MCF 10A (cell line): ENCODE results near the gene NR5A2. TPM values are rescaled to one million over a fixed set of nuclear protein-coding genes. Genes with fewer than 3 reads are reported as not detected.

ENCODE experiments used
- BruUV-seq: library from RNA; stranded (reverse); fragments of 400-500 nt; replicated peaks from 2 replicates; lab custom pipeline; 2021; lab: Mats Ljungman, UMichigan
- CTCF ChIA-PET: fragments of 300-600 bp; sonication (Branson Sonifier 250); formaldehyde crosslinking; extraction: SDS; loops from one replicate; lab custom pipeline; 2021; ENCODE audit warnings: antibody characterized with exemption, inconsistent platforms; lab: Yijun Ruan, JAX
- POLR2A ChIA-PET: fragments of 300-600, 350-650 bp; sonication (Branson Sonifier 250); formaldehyde crosslinking; extraction: SDS; loops from one replicate; lab custom pipeline; 2020; ENCODE audit warnings: antibody characterized with exemption, inconsistent platforms; lab: Yijun Ruan, JAX
- DNase-seq: peaks from one replicate; pipeline ENCODE4 v3.0.0-alpha.2; 2018; ENCODE audit not compliant: unreplicated experiment
- H3K27ac Mint-ChIP-seq: one replicate; pipeline ENCODE4 v1.8.0; 2022; ENCODE audit warnings: mild to moderate bottlenecking, low read depth, mixed read lengths; ENCODE audit not compliant: unreplicated experiment
- H3K27me3 Mint-ChIP-seq: one replicate; pipeline ENCODE4 v1.8.0; 2022; ENCODE audit warnings: mixed read lengths; ENCODE audit not compliant: insufficient read depth, unreplicated experiment
- H3K36me3 Mint-ChIP-seq: one replicate; pipeline ENCODE4 v1.8.0; 2022; ENCODE audit warnings: mild to moderate bottlenecking, moderate library complexity, mixed read lengths; ENCODE audit not compliant: insufficient read depth, unreplicated experiment
- H3K4me1 Mint-ChIP-seq: one replicate; pipeline ENCODE4 v1.8.0; 2022; ENCODE audit warnings: mixed read lengths; ENCODE audit not compliant: insufficient read depth, unreplicated experiment
- H3K4me3 Mint-ChIP-seq: one replicate; pipeline ENCODE4 v1.8.0; 2022; ENCODE audit warnings: mild to moderate bottlenecking, moderate library complexity, mixed read lengths; ENCODE audit not compliant: unreplicated experiment
- H3K9me3 Mint-ChIP-seq: one replicate; pipeline ENCODE4 v1.8.0; 2022; ENCODE audit warnings: mixed read lengths; ENCODE audit not compliant: unreplicated experiment
- CTCF ChIP-seq: fragments of 200-600 bp; IDR thresholded peaks from one replicate; pipeline ENCODE4 v1.8.0; 2022; ENCODE audit warnings: antibody characterized with exemption, mild to moderate bottlenecking; ENCODE audit not compliant: unreplicated experiment
- intact Hi-C: fragments of 100-400 bp; cut with micrococcal nuclease; formaldehyde crosslinking; loops from 2 replicates; pipeline ENCODE4 v1.14.1; 2022
- total RNA-seq: library from RNA; stranded (reverse); gene quantifications from 2 replicates; pipeline ENCODE4 v1.2.3, GENCODE V29; 2022

Gene NR5A2
- total RNA-seq, 1 experiment from 2014 or later, result 0.09 TPM

GRCh38 chr1:200147742-200148141 lies 120.2 kb downstream of the NR5A2 start:
- intact Hi-C loops, result no loop called here
- ChIA-PET CTCF (interaction anchor here (0.9 to 1.4 kb wide), 2 partner anchors 11 to 128 kb away, joined by 3 to 4 read pairs; no protein-coding TSS in a partner anchor), POLR2A (no interaction called here)
- peaks cover 12% of the 10 kb centered on the region for H3K4me1 Mint-ChIP-seq
- no peak for DNase-seq
- H3K36me3 Mint-ChIP-seq, result no peaks in the 10 kb centered on the region
- H3K9me3 Mint-ChIP-seq, result no peaks in the 10 kb centered on the region
- no peak for TF ChIP-seq CTCF
- H3K4me3 Mint-ChIP-seq, result no peak overlapping the region
- H3K27me3 Mint-ChIP-seq, result no peaks in the 10 kb centered on the region
- H3K27ac Mint-ChIP-seq, result no peak overlapping the region
- no TSS peak for BruUV-seq

- H3K27ac Mint-ChIP-seq, result peak overlapping the region; percentile 10
- H3K27me3 Mint-ChIP-seq, result no peaks in the 10 kb centered on the region
- no TSS peak for BruUV-seq
- POLR2A ChIA-PET, result interaction anchor here (0.6 to 1.6 kb wide), 4 partner anchors 11 to 96 kb away, joined by 3 to 5 read pairs (median 3); no protein-coding TSS in a partner anchor
- no peaks in the 10 kb centered on the region for H3K9me3 Mint-ChIP-seq
- H3K36me3 Mint-ChIP-seq, result no peaks in the 10 kb centered on the region
- DNase-seq, result no peak
- CTCF ChIA-PET, result interaction anchor here (0.5 to 2.6 kb wide), 6 partner anchors 11 to 340 kb away, joined by 3 to 11 read pairs (median 4); no protein-coding TSS in a partner anchor
- no peak for TF ChIP-seq CTCF
- peaks cover 19% of the 10 kb centered on the region for H3K4me1 Mint-ChIP-seq
- intact Hi-C loops, result no loop called here
- H3K4me3 Mint-ChIP-seq, result no peak overlapping the region
Measured at GRCh38 chr1:200150006-200150405, 122.5 kb downstream of the NR5A2 start.

DNA sequence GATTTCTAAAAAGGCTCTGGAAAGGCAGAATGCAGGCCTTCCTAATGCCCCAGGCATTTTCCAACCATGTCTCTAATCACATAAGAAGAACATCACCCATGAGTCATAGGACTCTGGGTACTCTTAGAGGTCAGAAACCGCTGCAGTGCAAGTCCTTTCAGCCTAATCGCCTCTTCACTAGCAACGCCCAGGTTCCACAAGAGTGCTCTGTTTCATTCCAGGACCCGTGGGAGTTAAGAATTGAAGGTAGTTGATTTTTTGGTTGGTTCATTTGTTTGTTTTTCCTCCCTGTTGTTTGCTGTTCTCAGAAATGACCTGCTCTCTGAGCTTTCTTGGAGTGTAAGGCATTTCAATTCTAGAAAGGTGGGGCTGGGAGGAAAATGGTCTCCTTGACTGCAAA lies 123.2 kb downstream of the NR5A2 start:
- no peaks in the 10 kb centered on the region for H3K27me3 Mint-ChIP-seq
- no peaks in the 10 kb centered on the region for H3K36me3 Mint-ChIP-seq
- peak; percentile 90 for DNase-seq
- intact Hi-C loops, result no loop called here
- peaks cover 19% of the 10 kb centered on the region for H3K4me1 Mint-ChIP-seq
- ChIA-PET POLR2A (interaction anchor here (0.6 to 1.6 kb wide), 3 partner anchors 10 to 126 kb away, joined by 3 to 5 read pairs (median 3); no protein-coding TSS in a partner anchor), CTCF (interaction anchor here (0.9 to 2.6 kb wide), 5 partner anchors 10 to 158 kb away, joined by 3 to 11 read pairs (median 4); no protein-coding TSS in a partner anchor)
- no peak overlapping the region for H3K4me3 Mint-ChIP-seq
- no peak for TF ChIP-seq CTCF
- H3K27ac Mint-ChIP-seq, result peak overlapping the region; percentile 10
- BruUV-seq, result no TSS peak
- H3K9me3 Mint-ChIP-seq, result no peaks in the 10 kb centered on the region

- no TSS peak for BruUV-seq
- DNase-seq, result no peak
- TF ChIP-seq CTCF, result no peak
- Mint-ChIP-seq H3K4me3 (no peak overlapping the region), H3K36me3 (no peaks in the 10 kb centered on the region), H3K27ac (no peak overlapping the region), H3K27me3 (no peaks in the 10 kb centered on the region), H3K4me1 (peaks cover 19% of the 10 kb centered on the region), H3K9me3 (no peaks in the 10 kb centered on the region)
- ChIA-PET POLR2A (interaction anchor here (0.7 kb wide), 2 partner anchors 43 to 378 kb away, joined by 3 read pairs; no protein-coding TSS in a partner anchor), CTCF (interaction anchor here (1.0 kb wide), 1 partner anchor 13 kb away, joined by 3 read pairs; no protein-coding TSS in a partner anchor)
- intact Hi-C loops, result no loop called here
Measured at GRCh38 chr1:200152336-200152735, 124.8 kb downstream of the NR5A2 start.
